G401.6 (cell line): Measurements from ENCODE around the gene CEP104.

Experiments
- FAIRE-seq: peaks from 2 replicates; lab custom pipeline; 2012; peaks lifted over from hg19 to GRCh38; lab: Jason Lieb, UNC

Gene CEP104

DNA sequence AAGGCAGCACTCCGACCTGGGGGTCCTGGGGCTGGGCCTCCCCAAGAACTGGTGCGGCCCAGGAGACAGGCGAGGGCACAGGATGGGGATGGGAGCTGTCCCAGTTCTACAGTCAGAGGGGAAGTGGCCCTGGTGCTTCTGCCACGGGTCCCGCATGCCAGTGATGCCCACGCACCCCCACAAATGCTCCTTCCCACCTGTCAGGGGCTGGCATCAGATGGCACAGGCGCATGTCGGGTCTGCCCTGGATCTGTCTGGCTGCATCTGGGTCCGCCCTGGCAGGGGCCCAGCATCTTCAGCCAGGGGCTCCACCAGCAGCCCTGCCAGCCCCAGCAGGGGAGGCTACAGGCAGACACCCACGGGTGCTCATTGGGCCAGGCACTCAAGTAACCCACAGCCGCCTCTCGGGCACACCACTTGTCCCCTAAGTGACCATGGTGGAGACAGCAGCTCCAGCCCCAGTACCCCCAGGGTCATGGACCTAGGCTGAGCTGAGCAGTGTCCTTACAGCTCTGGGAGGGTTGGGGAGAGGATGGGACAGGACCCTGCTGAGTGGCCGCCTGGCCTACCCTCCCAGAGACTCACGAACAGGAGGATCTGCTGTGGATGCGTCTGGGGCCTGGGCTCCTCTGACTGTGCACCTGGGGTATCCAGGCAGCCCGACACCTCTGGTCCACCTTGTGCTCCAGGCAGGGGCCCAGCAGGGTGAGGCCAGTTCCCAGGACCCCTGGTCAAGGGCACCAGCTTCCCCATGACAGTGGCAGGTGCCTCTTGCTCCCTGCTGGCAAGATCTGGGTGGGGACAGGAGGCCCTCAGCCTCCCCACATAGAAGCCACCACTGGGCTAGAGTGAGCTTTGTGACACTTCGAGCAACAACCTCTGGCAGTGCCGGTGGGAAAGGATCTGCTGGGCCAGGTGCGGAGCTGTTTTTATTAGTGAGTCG, 79.1 kb downstream of the CEP104 start:
- no peak for FAIRE-seq

GRCh38 chr1:3777078-3777547, 79.9 kb downstream of the CEP104 start:
- FAIRE-seq, result no peak

GRCh38 chr1:3776231-3776961, 80.6 kb downstream of the CEP104 start:
- no peak for FAIRE-seq

- FAIRE-seq, result no peak
These were observed 81.4 kb downstream of the CEP104 start for GRCh38 chr1:3775490-3776230.

DNA sequence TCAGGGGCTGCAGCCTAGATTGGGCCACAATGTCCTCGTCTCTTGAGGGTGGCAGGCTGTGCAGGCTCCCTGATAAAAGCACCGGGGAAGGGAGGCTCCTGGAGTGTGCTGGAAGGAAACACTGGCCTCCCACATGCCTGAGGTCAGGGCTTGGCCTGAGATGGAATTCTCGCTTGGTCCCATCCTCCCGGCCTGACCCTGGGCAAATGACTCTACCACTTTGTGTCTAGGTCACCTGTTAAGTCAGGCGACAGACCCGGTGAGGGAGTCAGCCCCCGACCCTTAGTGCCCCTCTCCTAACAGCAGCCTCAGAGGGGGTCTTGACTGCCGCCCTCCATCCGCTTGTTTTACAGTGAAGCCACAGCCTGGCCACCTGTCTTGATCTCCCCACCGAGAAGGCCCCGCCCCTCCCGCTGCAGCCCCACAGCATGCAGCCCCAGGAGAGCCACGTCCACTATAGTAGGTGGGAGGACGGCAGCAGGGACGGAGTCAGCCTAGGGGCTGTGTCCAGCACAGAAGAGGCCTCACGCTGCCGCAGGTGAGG, 82.0 kb downstream of the CEP104 start:
- FAIRE-seq, result no peak

GRCh38 chr1:3774276-3774945, 82.6 kb downstream of the CEP104 start:
- FAIRE-seq, result no peak

GRCh38 chr1:3773572-3774275, 83.3 kb downstream of the CEP104 start:
- FAIRE-seq, result no peak

- no peak for FAIRE-seq
These were observed 84.1 kb downstream of the CEP104 start, which contains the start of gene SMIM1 for GRCh38 chr1:3772715-3773571. Gene SMIM1, plus strand, starts transcription at chr1:3772749. Its CDS starts 2,625 bp downstream, at chr1:3775374.

- no peak for FAIRE-seq
These were observed 84.8 kb downstream of the CEP104 start for GRCh38 chr1:3772027-3772714.

GRCh38 chr1:3771108-3772026, 85.6 kb downstream of the CEP104 start:
- no peak for FAIRE-seq

DNA sequence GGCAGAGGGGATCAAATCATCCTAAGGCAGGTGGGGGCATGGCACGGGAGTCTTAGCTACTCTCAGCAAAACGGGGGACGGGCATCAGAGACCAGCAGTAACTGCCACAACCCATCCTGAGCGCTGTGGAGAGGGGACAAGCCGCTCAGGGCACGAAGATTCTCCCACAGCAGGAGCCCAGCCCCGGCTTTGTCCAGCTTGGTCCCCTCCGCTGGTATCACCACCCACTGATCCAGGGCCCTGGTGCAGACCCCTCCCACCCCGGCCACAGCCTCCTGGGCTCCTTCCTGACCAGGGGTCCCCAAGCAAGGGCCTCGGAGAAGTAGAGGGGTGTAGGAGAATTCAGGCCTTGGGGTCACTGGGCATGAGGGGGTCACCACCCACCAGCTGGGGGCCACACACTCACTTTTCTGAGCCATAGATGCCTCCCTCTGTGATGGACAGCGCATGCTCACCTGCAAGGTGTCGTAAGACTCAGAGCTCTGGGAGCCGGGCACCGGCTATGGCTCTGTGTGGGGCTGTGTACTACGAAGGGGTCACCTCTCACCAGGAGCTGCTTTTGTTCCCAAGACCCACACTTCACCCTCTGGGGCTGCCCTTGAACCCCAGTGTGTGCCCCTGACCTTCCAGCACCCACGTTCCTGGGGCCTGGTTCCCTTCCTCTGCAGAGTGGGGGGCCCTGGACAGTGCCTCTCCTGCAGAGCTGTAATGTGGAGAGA, 86.8 kb downstream of the CEP104 start:
- FAIRE-seq, result no peak

GRCh38 chr1:3768811-3769390, 88.1 kb downstream of the CEP104 start:
- FAIRE-seq, result no peak

- FAIRE-seq, result no peak
These were observed 89.6 kb downstream of the CEP104 start for GRCh38 chr1:3767328-3767925.

DNA sequence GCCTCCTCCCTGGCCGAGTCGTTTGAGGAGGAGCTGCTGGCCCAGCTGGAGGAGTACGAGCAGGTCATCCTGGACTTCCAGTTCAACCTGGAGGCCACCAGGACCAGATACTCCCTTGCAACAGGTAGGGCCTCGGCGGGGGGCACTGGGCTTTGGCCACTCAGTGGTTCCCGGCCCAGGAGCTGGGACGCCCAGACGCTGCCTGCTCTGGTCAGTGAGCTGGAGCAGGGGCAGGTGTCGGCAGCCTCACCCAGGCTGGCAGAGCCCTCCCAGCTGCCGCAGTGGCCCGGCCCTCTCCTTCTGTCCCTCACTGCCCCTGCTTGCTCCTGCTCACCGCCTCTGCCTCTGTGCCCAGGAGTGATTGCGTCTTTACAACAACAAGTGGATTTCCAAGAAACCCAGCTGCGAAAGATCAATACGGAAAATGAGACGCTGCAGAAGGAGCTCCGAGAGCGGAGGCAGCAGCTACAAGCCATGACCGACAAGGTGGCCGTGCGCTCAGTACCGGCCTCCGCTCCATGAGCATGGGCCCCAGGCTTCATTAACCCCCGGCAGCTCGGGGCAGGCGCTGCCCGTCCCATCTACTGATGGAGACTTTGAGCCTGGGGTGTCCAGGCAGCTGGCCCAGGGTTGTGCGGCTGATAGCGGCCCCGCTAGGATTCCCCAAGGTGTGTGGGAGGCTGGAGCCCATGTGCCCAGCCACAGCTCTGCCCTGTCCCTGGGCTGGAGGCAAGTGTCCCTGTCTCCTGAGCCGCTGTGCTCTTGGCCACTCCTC, 93.5 kb downstream of the CEP104 start:
- no peak for FAIRE-seq

- FAIRE-seq, result no peak
These were observed 94.2 kb downstream of the CEP104 start for GRCh38 chr1:3762873-3763228.
